NCI-H2107 treated with DMSO at 0.1 percent for 48 hours (cell line): ENCODE measurements around the gene RAP2A.

ENCODE experiments used
- DNase-seq: peaks from one replicate; lab custom pipeline; 2025; ENCODE audit not compliant: unreplicated experiment; lab: John Stamatoyannopoulos, UW

Gene RAP2A

GRCh38 chr13:97422118-97423054 is 11.6 kb upstream of the RAP2A start:
- DNase-seq: no peak

GRCh38 chr13:97423300-97424045 is 10.5 kb upstream of the RAP2A start:
- no peak for DNase-seq

GRCh38 chr13:97425590-97425989 is 8.4 kb upstream of the RAP2A start:
- no peak for DNase-seq

GRCh38 chr13:97426695-97427094 is 7.3 kb upstream of the RAP2A start:
- DNase-seq: no peak

GRCh38 chr13:97429681-97430081 is 4.3 kb upstream of the RAP2A start:
- peak; percentile 10 for DNase-seq

- peak; percentile 4 for DNase-seq
These were observed 3.7 kb upstream of the RAP2A start for GRCh38 chr13:97430296-97430695.

GRCh38 chr13:97431171-97431764 is 2.7 kb upstream of the RAP2A start:
- DNase-seq: no peak

GRCh38 chr13:97432232-97432916 is 1.6 kb upstream of the RAP2A start:
- peak; percentile 36 for DNase-seq

- peak; percentile 99 for DNase-seq
These were observed 847 bp upstream of the RAP2A start for GRCh38 chr13:97432917-97433726.

- peak; percentile 15 for DNase-seq
These were observed 630 bp downstream of the RAP2A start for GRCh38 chr13:97434397-97435201.

GRCh38 chr13:97435323-97435722 is 1.4 kb downstream of the RAP2A start:
- DNase-seq: no peak

GRCh38 chr13:97435794-97436193 is 1.8 kb downstream of the RAP2A start:
- no peak for DNase-seq

- no peak for DNase-seq
These were observed 2.9 kb downstream of the RAP2A start for GRCh38 chr13:97436845-97437244.

GRCh38 chr13:97437729-97438128 is 3.8 kb downstream of the RAP2A start:
- DNase-seq: no peak

- DNase-seq: no peak
These were observed 5.1 kb downstream of the RAP2A start for GRCh38 chr13:97438856-97439595.

- DNase-seq: no peak
These were observed 6.7 kb downstream of the RAP2A start for GRCh38 chr13:97440598-97441170.

- no peak for DNase-seq
These were observed 7.4 kb downstream of the RAP2A start for GRCh38 chr13:97441368-97441767.

GRCh38 chr13:97445522-97446187 is 11.7 kb downstream of the RAP2A start:
- peak; percentile 20 for DNase-seq
